ENCODE data around the gene DNAJC4. TPM values are rescaled to one million over a fixed set of nuclear protein-coding genes. Genes with fewer than 3 reads are reported as not detected.

Gene DNAJC4
- total RNA-seq, 1 experiment from 2014 or later = 3.5 TPM

DNA sequence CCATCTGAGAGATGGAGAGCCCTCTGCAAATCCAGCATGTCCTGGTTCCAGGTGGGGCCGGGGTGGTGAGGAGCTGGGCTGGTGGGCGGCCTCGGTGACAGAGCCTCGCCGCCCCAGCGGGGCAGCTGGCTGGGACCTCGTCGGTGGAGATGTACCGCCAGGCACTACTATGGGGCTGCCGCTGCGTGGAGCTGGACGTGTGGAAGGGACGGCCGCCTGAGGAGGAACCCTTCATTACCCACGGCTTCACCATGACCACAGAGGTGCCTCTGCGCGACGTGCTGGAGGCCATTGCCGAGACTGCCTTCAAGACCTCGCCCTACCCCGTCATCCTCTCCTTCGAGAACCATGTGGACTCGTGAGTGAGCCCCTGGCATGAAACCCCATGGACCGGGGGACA lies 28.0 kb downstream of the DNAJC4 start:
- Histone ChIP-seq H3K27me3 (no peaks in the 10 kb centered on the region), H3K9me3 (no peaks in the 10 kb centered on the region), H3K36me3 (peaks cover 55% of the 10 kb centered on the region), H3K4me3 (no peak overlapping the region)
- no peak for DNase-seq

GRCh38 chr11:64258946-64259532 lies 28.7 kb downstream of the DNAJC4 start:
- peaks cover 55% of the 10 kb centered on the region for H3K36me3 ChIP-seq
- no peaks in the 10 kb centered on the region for H3K9me3 ChIP-seq
- H3K4me3 ChIP-seq = no peak overlapping the region
- DNase-seq = no peak
- no peaks in the 10 kb centered on the region for H3K27me3 ChIP-seq

DNA sequence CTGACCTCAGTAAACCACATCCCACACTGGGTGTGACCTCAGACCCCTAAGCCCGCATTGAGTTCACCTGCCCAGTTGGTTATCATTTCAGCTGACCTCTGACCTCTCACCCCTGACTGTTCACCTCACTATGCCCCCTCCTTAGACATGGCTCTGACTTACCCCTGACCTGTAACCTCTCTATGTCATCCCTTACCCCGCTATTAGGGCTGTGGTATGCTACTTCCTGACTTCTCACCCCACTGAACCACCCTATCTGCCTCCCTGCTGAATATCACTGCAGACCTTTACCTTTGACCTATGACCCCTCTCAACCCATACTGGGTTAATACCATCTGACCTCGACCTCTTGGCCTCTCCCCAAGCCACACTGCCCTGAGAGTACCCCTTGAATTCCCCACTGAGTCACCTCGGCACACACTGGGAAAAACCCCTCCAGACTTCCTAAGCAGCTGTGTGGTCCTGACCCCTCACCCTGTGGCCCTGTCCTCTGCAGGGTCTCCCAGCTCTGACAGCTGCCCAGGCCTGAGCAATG lies 29.3 kb downstream of the DNAJC4 start:
- no peak for DNase-seq
- H3K9me3 ChIP-seq = no peaks in the 10 kb centered on the region
- H3K36me3 ChIP-seq = peaks cover 50% of the 10 kb centered on the region
- H3K27me3 ChIP-seq = no peaks in the 10 kb centered on the region
- no peak overlapping the region for H3K4me3 ChIP-seq

- peaks cover 43% of the 10 kb centered on the region for H3K36me3 ChIP-seq
- no peaks in the 10 kb centered on the region for H3K27me3 ChIP-seq
- no peak for DNase-seq
- no peak overlapping the region for H3K4me3 ChIP-seq
- no peaks in the 10 kb centered on the region for H3K9me3 ChIP-seq
Observed at GRCh38 chr11:64260147-64260708, 29.9 kb downstream of the DNAJC4 start.

DNA sequence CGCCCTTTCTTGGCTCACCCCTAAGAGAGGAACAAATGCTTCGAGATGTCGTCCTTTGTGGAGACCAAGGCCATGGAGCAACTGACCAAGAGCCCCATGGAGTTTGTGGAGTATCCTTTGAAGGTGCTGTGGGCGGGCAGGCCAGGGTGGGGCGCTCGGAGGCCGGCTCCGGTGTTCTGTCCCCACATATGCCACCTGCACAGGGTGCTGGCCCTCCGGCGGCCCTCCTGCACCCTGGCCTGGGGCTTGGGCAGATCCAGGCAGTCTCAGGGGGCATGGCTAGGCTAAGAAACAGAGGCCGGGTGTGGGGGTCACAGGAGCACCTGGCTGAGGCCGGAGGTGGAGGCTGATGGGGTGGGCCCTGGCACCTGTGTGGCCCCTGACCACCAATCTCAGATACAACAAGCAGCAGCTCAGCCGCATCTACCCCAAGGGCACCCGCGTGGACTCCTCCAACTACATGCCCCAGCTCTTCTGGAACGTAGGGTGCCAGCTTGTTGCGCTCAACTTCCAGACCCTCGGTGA lies 31.3 kb downstream of the DNAJC4 start:
- no peaks in the 10 kb centered on the region for H3K27me3 ChIP-seq

GRCh38 chr11:64262271-64263002 lies 32.1 kb downstream of the DNAJC4 start:
- no peak for DNase-seq
- Histone ChIP-seq H3K9me3 (no peaks in the 10 kb centered on the region), H3K27me3 (no peaks in the 10 kb centered on the region), H3K4me3 (no peak overlapping the region), H3K36me3 (peaks cover 33% of the 10 kb centered on the region)

More for the DNA sequence above, 31.3 kb downstream of the DNAJC4 start:
- Histone ChIP-seq H3K4me3 (no peak overlapping the region), H3K36me3 (peaks cover 37% of the 10 kb centered on the region), H3K9me3 (no peaks in the 10 kb centered on the region)
- no peak for DNase-seq

DNA sequence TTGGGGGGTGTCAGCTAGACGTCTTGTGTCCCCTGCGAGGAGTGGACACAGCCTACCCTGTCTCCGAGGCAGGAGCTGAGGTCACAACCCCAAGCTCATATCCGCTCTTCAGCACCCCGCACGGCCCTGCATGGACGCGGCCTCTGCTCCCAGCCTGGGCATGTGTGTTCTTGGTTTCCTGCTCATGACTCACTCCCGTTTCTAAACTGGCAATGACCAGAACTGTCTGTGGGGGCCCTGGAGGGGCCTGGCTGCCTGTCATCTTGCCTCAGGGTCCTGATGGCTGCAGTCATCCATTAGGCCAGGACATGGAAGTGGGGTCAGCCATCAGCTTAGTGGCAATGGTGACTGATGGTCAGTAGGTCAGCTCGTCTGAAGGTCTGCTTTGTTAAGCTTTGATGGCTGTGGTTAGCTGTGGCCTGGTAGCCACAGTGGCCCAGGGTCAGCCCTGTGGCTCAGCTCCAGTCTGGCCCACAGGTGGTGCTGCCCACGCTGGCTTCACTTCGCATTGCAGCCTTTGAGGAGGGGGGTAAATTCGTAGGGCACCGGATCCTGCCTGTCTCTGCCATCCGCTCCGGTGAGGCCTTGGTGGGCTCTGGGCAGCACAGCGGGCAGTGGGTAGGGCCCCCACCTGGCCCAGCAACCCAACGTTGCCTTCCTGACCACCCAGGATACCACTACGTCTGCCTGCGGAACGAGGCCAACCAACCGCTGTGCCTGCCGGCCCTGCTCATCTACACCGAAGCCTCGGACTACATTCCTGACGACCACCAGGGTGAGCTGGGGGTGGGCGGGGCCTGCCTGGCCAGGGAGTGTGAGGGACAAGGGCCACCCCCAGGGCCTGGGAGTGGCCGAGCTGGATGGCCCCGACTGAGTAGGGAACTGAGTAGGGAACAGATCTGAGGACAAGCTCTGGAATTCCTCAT lies 32.9 kb downstream of the DNAJC4 start:
- DNase-seq = no peak
- Histone ChIP-seq H3K4me3 (no peak overlapping the region), H3K9me3 (no peaks in the 10 kb centered on the region), H3K27me3 (no peaks in the 10 kb centered on the region), H3K36me3 (peaks cover 31% of the 10 kb centered on the region)

DNA sequence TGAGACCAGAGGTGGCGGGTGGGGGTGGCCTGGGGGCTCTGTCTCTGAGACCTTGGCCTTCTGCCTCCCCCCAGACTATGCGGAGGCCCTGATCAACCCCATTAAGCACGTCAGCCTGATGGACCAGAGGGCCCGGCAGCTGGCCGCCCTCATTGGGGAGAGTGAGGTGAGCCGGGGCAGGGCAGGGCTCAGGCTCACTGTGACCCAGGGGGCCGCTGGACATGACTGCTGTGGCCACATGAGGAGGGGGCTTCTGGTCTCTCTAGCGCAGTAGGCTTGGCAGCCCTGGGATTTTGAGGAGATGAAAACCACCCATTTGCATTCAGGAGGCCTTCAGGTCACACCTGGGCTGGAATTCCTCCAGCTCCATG lies 33.6 kb downstream of the DNAJC4 start:
- H3K27me3 ChIP-seq = no peaks in the 10 kb centered on the region
- H3K36me3 ChIP-seq = peaks cover 25% of the 10 kb centered on the region
- DNase-seq = no peak
- H3K4me3 ChIP-seq = no peak overlapping the region
- H3K9me3 ChIP-seq = no peaks in the 10 kb centered on the region

DNA sequence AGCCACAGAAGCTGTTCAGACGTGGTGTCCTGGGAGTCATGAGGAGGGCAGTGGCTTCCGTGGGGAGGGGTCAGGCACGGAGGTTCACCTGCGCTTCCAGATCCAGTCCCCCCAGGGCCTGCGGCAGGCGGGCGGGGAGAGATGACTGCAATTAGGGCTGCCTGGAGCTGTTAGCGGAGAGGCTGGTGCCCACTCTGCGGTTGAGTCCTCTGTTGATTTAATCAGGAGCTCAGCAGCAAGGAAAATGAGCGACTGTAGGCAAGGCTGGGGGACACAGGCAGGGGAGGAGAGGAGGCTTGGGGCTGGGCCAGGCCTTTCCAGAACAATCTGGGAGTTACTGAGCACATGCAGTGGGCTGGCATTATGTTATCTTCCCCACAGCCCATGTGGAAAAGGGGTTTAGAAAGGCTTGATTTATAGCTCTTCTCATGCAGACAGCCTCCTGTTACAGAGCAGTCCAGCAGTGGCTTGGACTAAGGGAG lies 34.1 kb downstream of the DNAJC4 start:
- Histone ChIP-seq H3K9me3 (no peaks in the 10 kb centered on the region), H3K27me3 (no peaks in the 10 kb centered on the region), H3K36me3 (peaks cover 22% of the 10 kb centered on the region), H3K4me3 (no peak overlapping the region)
- DNase-seq = no peak

DNA sequence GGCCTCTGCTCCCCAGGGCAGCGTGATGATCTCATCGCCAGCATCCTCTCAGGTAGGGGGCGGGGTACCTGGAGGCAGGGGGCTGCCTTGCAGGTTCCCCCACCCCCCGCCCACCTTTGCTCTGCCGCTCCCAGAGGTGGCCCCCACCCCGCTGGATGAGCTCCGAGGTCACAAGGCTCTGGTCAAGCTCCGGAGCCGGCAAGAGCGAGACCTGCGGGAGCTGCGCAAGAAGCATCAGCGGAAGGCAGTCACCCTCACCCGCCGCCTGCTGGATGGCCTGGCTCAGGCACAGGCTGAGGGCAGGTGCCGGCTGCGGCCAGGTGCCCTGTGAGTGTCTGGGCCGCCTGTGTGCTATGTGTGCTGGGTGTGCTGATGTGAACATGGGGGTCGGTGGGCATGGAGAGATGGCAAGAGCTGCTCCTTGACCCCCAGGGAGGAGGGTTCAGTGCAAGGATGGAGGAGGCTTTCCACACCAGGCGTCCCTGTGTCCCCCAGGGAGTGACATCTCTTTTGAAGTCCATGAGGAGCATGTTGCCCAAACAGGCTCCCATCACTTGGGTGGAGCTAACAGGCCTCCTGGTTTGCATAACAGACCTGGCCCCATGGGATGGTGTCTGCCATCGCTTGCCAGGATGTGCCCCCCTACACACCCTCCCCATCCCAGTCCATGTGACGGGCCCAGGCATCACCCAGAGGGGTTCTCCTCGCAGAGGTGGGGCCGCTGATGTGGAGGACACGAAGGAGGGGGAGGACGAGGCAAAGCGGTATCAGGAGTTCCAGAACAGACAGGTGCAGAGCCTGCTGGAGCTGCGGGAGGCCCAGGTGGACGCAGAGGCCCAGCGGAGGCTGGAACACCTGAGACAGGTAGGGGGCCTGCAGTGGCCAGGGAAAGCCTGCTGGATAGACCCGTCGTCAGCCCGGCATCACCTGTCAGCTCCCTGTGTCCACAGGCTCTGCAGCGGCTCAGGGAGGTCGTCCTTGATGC lies 35.1 kb downstream of the DNAJC4 start:
- Histone ChIP-seq H3K4me3 (no peak overlapping the region), H3K9me3 (no peaks in the 10 kb centered on the region), H3K27me3 (no peaks in the 10 kb centered on the region), H3K36me3 (peaks cover 14% of the 10 kb centered on the region)
- no peak for DNase-seq

DNA sequence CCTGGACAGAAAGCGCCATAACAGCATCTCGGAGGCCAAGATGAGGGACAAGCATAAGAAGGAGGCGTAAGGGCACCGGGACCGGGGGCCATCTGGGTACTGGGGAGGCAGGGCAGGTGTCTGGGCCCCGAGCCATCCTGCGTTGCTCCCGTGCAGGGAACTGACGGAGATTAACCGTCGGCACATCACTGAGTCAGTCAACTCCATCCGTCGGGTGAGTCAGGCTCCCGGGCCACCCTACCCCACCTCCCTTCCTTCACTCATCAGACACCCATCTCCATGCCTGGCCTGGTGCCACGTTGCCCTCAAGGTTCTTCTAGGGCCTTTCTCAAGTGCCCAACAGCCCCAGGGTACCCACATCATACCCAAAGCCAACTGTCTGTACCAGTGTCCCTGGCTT lies 36.0 kb downstream of the DNAJC4 start:
- DNase-seq = no peak
- no peaks in the 10 kb centered on the region for H3K9me3 ChIP-seq
- H3K36me3 ChIP-seq = peaks cover 15% of the 10 kb centered on the region
- H3K4me3 ChIP-seq = no peak overlapping the region
- no peaks in the 10 kb centered on the region for H3K27me3 ChIP-seq

DNA sequence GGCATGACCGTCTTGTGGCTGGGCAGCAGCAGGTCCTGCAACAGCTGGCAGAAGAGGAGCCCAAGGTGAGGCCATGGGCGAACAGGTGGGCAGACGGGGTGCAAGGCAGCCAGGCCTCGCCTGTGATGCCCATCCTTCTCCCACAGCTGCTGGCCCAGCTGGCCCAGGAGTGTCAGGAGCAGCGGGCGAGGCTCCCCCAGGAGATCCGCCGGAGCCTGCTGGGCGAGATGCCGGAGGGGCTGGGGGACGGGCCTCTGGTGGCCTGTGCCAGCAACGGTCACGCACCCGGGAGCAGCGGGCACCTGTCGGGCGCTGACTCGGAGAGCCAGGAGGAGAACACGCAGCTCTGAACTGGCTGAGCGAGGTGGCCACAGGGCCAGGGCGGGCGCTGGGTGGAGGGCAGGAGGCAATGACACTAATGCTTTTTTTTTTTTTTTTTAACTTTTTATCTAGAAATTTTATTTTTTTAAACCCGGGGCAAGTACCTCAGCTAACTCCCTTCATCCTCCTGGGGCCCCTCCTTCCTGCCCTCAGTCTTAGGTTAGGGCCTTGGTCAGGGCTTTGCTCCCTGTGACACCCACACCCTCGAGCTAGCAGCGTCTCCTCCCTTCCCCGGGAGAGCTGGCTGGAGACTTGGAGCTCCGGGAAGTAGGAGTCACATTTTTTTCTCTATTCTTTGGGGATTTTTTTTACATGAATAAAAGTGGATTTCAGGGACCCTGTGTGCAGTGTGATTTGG lies 37.0 kb downstream of the DNAJC4 start:
- Histone ChIP-seq H3K9me3 (no peaks in the 10 kb centered on the region), H3K4me3 (no peak overlapping the region), H3K27me3 (no peaks in the 10 kb centered on the region), H3K36me3 (peaks cover 17% of the 10 kb centered on the region)
- no peak for DNase-seq

- H3K36me3 ChIP-seq = peaks cover 11% of the 10 kb centered on the region
- DNase-seq = peak; percentile 60
Observed at GRCh38 chr11:64268025-64268892, 37.9 kb downstream of the DNAJC4 start.

GRCh38 chr11:64268893-64269539 lies 38.7 kb downstream of the DNAJC4 start:
- Histone ChIP-seq H3K9me3 (no peaks in the 10 kb centered on the region), H3K36me3 (peaks cover 10% of the 10 kb centered on the region), H3K4me3 (peak overlapping the region; percentile 60), H3K27me3 (no peaks in the 10 kb centered on the region)
- peak; percentile 74 for DNase-seq

More at GRCh38 chr11:64268025-64268892, 37.9 kb downstream of the DNAJC4 start:
- Histone ChIP-seq H3K4me3 (peak overlapping the region; percentile 60), H3K27me3 (no peaks in the 10 kb centered on the region), H3K9me3 (no peaks in the 10 kb centered on the region)
